PC-9 (cell line): ENCODE data around the gene FBLIM1.

Experiments
- CTCF ChIP-seq: fragments of 200-600 bp; sonication (generic); conservative IDR thresholded peaks from 2 replicates; pipeline ENCODE4 v1.6.1; 2017; ENCODE audit warnings: mixed run types, antibody characterized with exemption, mild to moderate bottlenecking, moderate library complexity
- EZH2 ChIP-seq: fragments of 200-600 bp; sonication (generic); IDR thresholded peaks from 2 replicates; pipeline ENCODE4 v1.8.0; 2017; ENCODE audit warnings: antibody characterized with exemption, low read depth

- TF ChIP-seq CTCF, result no peak
- TF ChIP-seq EZH2, result no peak
These were observed 39.0 kb upstream of the FBLIM1 start for GRCh38 chr1:15719381-15720120.
